ENCODE measurements around the gene GAB2. TPM values are rescaled to one million over a fixed set of nuclear protein-coding genes. Genes with fewer than 3 reads are reported as not detected.
A peak's percentile ranks its signal among the peaks of the same experiment; 100 is the strongest.
"Not testable (repeated sequence)": the region's sequence is repeated elsewhere in the genome, so short reads cannot be mapped to it uniquely, and the experiment has no call there.

Gene GAB2
- total RNA-seq, 4 donors from 2014 or later, result 26.3 to 84.8 (median 26.6) TPM

DNA sequence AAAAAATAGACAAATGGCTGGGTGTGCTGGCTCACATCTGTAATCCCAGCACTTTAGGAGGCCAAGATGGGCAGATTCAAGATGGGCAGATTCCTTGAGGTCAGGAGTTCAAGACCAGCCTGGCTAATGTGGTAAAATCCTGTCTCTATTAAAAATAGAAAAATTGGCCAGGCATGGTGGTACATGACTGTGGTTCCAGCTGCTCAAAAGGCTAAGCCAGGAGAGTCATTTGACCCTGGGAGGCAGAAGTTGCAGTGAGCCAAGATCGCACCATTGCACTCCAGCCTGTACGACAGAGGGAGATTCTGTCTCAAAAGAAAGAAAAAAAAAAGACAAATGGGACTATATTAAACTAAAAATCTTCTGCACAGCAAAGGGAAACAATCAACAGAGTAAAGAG is 173.5 kb downstream of the GAB2 start:
- ATAC-seq, result no peak

DNA sequence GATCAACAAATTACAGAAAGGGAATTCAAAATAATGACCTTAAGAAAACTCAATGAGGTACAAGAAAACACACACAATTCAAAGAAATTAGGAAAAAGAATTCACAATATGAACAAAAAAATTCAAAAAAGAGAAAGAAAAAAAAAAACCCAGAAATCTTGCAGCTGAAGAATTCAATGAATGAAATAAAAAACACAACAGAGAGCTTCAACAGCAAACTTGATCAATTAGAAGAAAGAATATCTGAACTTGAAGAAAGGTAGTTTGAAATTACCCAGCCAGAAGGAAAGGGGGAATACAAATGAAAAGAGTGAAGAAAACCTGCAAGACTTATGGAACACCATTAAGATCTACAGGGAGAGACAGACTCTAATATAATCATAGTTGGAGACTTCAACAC is 176.1 kb downstream of the GAB2 start:
- no peak overlapping the region for H3K4me3 ChIP-seq
- H3K9me3 ChIP-seq, result peaks cover 0 to 7% (median 0%) of the 10 kb centered on the region in 3 donors
- TF ChIP-seq POLR2A (IDR thresholded peaks at IDR 0.05) (no peak), EP300 (IDR thresholded peaks at IDR 0.05) (no peak), POLR2AphosphoS5 (IDR thresholded peaks at IDR 0.05) (no peak)
- TF ChIP-seq, protein P1, sequence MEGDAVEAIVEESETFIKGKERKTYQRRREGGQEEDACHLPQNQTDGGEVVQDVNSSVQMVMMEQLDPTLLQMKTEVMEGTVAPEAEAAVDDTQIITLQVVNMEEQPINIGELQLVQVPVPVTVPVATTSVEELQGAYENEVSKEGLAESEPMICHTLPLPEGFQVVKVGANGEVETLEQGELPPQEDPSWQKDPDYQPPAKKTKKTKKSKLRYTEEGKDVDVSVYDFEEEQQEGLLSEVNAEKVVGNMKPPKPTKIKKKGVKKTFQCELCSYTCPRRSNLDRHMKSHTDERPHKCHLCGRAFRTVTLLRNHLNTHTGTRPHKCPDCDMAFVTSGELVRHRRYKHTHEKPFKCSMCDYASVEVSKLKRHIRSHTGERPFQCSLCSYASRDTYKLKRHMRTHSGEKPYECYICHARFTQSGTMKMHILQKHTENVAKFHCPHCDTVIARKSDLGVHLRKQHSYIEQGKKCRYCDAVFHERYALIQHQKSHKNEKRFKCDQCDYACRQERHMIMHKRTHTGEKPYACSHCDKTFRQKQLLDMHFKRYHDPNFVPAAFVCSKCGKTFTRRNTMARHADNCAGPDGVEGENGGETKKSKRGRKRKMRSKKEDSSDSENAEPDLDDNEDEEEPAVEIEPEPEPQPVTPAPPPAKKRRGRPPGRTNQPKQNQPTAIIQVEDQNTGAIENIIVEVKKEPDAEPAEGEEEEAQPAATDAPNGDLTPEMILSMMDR (IDR thresholded peaks at IDR 0.05), result no peak
- no peak for ATAC-seq
- no peaks in the 10 kb centered on the region for H3K27me3 ChIP-seq
- H3K27ac ChIP-seq, result no peak overlapping the region
- H3K36me3 ChIP-seq, result peaks cover 0 to 7% of the 10 kb centered on the region in 2 donors
- no peaks in the 10 kb centered on the region for H3K4me1 ChIP-seq

More for the DNA sequence above, 173.5 kb downstream of the GAB2 start:
- TF ChIP-seq EP300 (IDR thresholded peaks at IDR 0.05) (no peak), POLR2AphosphoS5 (IDR thresholded peaks at IDR 0.05) (no peak), POLR2A (IDR thresholded peaks at IDR 0.05) (no peak)
- TF ChIP-seq, protein P1 (IDR thresholded peaks at IDR 0.05), result no peak
- no peaks in the 10 kb centered on the region for H3K27me3 ChIP-seq
- H3K9me3 ChIP-seq, result peaks cover 0 to 7% (median 0%) of the 10 kb centered on the region in 3 donors
- H3K4me3 ChIP-seq, result no peak overlapping the region
- H3K4me1 ChIP-seq, result no peaks in the 10 kb centered on the region
- 55 to 76% methylated on average over 2 of the region's 2 CpGs for WGBS, 2 donors (ENCODE audit: low coverage in 1 of 2)
- H3K27ac ChIP-seq, result no peak overlapping the region
- peaks cover 4 to 32% of the 10 kb centered on the region in 2 donors for H3K36me3 ChIP-seq

DNA sequence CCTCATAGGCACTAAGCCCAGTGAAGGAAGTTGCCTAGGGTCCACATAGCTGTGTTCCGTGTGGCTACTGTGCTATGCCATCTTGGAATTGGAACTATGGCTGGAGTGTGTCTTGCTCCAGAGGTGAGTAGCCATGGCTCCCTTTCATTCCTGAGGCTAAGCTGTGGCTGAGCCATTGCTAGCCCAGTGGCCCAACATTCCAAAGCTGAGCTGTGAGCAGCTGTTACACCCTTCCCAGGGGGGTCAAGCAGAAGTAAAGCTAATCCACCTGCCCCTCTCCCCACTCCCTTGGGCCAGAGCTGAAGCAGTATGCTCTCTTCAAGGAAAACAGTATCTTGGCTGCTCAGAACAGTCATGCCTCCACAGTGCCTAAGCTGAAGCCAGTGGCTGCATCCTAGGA is 177.8 kb downstream of the GAB2 start:
- no peak for ATAC-seq
- H3K36me3 ChIP-seq, result no peaks in the 10 kb centered on the region
- no peaks in the 10 kb centered on the region for H3K4me1 ChIP-seq
- WGBS, 2 donors (ENCODE audit: low coverage in 1 of 2), result 100% methylated on average over 1 of the region's 1 CpG; no CpG with 5 or more reads in 1 of the 2 donors
- no peak for TF ChIP-seq POLR2AphosphoS5 (IDR thresholded peaks at IDR 0.05)
- peaks cover 0 to 7% (median 0%) of the 10 kb centered on the region in 3 donors for H3K9me3 ChIP-seq
- no peaks in the 10 kb centered on the region for H3K27me3 ChIP-seq
- H3K27ac ChIP-seq, result no peak overlapping the region
- H3K4me3 ChIP-seq, result no peak overlapping the region

DNA sequence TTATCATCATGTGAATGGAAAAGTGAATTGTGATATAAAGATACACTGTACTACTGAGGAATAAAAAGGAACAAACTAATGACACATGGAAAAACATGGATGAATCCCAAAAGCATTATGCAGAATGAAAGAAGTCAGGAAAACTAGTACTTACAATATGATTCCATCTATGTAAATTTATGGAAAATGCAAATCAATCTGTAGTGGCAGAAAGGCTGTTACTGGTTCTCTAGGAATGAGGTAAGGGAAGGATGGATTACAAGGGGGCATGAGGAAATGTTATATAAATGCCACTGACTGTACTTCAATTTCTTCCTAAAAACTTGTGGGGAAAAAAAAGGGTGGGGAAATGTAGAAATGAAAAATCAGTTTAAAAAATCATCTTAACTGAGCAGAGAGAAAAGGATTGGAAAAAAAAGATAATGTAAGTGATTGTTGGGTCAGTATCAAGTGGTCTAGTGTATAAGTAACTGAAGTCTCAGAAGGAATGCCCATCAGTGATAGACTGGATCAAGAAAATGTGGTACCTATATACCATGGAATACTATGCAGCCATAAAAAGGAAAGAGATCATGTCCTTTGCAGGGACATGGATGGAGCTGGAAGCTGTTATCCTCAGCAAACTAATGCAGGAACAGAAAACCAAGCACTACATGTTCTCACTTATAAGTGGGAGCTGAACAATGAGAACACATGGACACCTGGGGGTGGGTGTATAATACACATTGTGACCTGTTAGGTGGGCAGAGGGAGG is 180.2 kb downstream of the GAB2 start:
- Histone ChIP-seq H3K27me3 (no peaks in the 10 kb centered on the region), H3K4me1 (peaks cover 0 to 7% (median 1%) of the 10 kb centered on the region in 3 donors), H3K4me3 (no peak overlapping the region), H3K27ac (no peak overlapping the region), H3K36me3 (no peaks in the 10 kb centered on the region), H3K9me3 (peaks cover 0 to 7% (median 0%) of the 10 kb centered on the region in 3 donors)
- ATAC-seq, result no peak
- TF ChIP-seq POLR2AphosphoS5 (IDR thresholded peaks at IDR 0.05) (no peak), EP300 (IDR thresholded peaks at IDR 0.05) (no peak), POLR2A (IDR thresholded peaks at IDR 0.05) (no peak)
- TF ChIP-seq, protein P1 (IDR thresholded peaks at IDR 0.05), result no peak

DNA sequence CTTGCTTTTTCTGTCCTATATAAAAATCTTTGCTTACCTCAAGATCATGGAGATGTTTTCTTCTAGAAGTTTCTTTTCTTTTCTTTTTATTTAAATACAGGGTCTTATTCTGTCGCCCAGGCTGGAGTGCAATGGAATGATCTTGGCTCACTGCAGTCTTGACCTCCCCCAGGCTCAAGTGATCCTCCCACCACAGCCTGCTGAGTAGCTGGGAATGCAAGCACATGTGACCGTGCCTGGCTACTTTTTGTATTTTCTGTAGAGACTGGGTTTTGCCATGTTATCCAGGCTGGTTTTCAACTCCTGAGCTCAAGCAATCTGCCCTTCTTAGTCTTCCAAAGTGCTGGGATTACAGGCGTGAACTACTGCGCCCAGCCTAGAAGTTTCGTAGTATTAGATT is 183.6 kb downstream of the GAB2 start:
- Histone ChIP-seq H3K4me3 (no peak overlapping the region), H3K4me1 (peaks cover 0 to 42% (median 14%) of the 10 kb centered on the region in 3 donors), H3K36me3 (no peaks in the 10 kb centered on the region), H3K27me3 (no peaks in the 10 kb centered on the region), H3K27ac (no peak overlapping the region), H3K9me3 (no peaks in the 10 kb centered on the region)
- ATAC-seq, result no peak
- 79 to 82% methylated on average over 4 to 5 of the region's 5 CpGs for WGBS, 2 donors (ENCODE audit: low coverage in 1 of 2)
- no peak for TF ChIP-seq POLR2AphosphoS5 (IDR thresholded peaks at IDR 0.05)
- TF ChIP-seq, protein P1 (IDR thresholded peaks at IDR 0.05), result no peak
- no peak for TF ChIP-seq EP300 (IDR thresholded peaks at IDR 0.05)
- TF ChIP-seq POLR2A (IDR thresholded peaks at IDR 0.05), result no peak

DNA sequence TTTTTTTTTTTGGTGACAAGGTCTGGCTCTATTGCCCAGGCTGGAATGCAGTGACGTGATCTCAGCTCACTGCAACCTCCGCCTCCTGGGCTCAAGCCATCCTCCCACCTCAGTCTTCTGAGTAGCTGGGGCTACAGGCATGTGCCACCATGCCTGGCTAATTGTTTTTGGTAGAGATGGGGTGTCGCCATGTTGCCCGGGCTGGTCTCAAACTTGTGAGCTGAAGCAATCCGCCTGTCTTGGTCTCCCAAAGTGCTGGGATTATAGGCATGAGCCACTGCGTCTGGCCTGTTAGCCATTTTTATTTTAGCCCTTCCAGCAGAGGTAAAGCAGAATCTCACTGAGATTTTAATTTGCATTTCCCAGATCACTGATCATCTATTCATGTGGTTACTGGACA is 184.6 kb downstream of the GAB2 start:
- ATAC-seq, H3K27me3 ChIP-seq, H3K9me3 ChIP-seq, H3K36me3 ChIP-seq, H3K4me3 ChIP-seq: not testable (repeated sequence)
- WGBS, 2 donors (ENCODE audit: low coverage in 1 of 2), result 89 to 100% methylated on average over 2 to 5 of the region's 6 CpGs
- peak overlapping the region in 1 of 4 donors; percentile 53 for H3K27ac ChIP-seq
- peaks cover 0 to 51% (median 14%) of the 10 kb centered on the region in 3 donors for H3K4me1 ChIP-seq
